ENCODE results near the gene ATP5F1D.

DNA sequence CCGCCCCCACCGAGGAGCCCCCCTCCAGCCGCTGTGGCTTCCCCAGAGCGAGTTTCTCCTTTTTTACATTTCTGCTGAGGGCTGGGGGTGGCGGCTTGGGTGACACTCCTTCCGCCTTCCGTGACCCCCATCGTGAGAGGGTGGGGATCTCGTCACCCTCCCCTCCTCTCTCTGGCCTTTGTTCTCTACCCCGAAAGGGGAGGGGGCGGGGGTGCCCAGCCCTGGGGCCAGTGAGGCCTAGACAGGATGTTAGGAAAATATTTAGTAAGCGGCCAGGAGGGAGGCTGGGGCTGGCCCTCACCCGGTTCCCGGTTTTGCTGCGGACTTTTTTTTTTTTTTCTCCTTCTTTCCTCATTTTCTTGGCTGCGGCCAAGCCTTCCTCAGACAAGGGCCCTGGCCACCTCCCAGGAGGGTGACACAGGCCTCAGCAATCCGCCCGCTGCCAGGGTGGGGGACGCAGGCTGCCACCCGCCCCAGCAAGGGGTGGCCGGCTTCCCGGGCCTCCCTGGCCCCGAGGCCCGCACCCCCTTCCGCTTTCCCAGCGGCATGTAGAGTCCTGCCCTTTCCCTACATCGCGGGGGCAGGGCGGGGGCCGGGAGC, 10.8 kb downstream of the ATP5F1D start:
- peak; percentile 10 for TF ChIP-seq POLR2A (IDR thresholded peaks at IDR 0.05; ENCODE audit: low read length)
- TF ChIP-seq GATA1 (IDR thresholded peaks at IDR 0.05; ENCODE audit: low read depth, low read length): no peak

All from erythroblast (primary cell).